ENCODE measurements around the gene SKI. TPM values are rescaled to one million over a fixed set of nuclear protein-coding genes. Genes with fewer than 3 reads are reported as not detected.

The SKI gene
- total RNA-seq, 1 donor: 47.5 TPM

DNA sequence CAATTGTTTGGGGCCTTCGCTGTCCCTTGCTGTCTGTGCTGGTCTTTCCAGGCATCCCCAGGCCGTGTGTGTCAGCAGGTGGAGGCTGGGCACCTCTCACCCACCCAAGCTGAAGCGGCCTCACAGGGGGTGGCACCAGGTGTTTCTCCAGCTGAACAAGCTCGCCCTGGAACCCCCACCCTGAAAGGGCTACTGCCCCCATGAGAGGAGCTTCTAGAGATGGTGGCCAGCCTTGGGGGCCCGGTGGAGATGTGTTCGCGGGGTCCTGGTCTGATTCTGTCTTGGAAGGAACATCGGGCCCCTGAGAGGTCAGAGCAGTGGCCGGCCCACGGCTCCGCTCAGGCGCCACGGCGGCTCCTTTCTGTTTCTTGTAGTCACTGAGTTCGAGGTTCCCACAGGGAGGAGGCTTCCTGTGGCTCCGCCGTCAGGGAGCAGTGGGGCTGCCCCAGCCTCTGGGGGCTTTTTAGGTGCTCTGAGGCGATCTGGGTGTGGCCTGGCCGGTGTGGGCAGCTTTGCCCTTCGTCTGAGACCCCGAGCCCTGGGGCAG, 46.9 kb downstream of the SKI start:
- Histone ChIP-seq H3K9me3 (ENCODE audit: low read depth, low read length) (no peaks in the 10 kb centered on the region), H3K4me1 (ENCODE audit: insufficient read depth, low read length) (peaks cover 56% of the 10 kb centered on the region), H3K27me3 (ENCODE audit: insufficient read depth, low read length) (no peaks in the 10 kb centered on the region), H3K4me3 (ENCODE audit: low read length) (no peak overlapping the region)

DNA sequence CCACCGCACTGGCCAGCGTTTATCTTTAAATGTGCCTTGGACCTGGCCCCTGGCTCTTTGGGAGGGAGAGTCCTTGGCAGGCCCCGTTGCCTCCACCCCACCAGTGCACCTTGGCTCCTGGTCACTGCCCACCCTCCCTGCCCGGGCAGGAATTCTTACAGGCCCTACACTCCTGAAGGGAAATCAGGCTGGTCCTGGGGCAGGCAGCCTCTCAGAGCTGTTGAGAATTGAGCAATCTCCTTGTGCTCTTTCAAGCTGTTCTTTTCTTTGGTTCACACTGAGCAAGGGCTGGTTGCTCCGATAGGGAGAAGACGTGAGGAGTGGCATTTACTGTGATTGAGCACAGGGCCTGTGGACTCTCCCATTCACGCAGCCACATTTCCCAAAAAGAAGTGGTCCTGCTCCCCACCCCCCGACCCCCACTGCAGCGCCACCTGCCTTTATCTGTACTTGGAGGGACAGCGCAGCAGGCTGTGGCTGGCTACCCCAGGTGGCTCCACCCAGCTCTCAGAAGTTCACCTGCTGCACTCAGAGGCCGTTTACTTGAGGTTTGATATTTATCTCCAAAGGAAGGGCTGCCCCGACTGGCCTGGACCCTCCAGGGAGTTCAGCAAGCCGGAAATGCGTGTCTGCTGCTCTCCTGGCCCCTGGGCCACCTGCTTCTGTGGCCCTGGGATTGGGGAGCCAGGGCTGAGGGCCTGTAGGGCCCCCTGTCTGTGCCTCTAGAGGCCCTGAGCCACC, 47.8 kb downstream of the SKI start:
- H3K4me3 ChIP-seq (ENCODE audit: low read length): no peak overlapping the region
- peaks cover 51% of the 10 kb centered on the region for H3K4me1 ChIP-seq (ENCODE audit: insufficient read depth, low read length)
- no peaks in the 10 kb centered on the region for H3K27me3 ChIP-seq (ENCODE audit: insufficient read depth, low read length)
- no peaks in the 10 kb centered on the region for H3K9me3 ChIP-seq (ENCODE audit: low read depth, low read length)

DNA sequence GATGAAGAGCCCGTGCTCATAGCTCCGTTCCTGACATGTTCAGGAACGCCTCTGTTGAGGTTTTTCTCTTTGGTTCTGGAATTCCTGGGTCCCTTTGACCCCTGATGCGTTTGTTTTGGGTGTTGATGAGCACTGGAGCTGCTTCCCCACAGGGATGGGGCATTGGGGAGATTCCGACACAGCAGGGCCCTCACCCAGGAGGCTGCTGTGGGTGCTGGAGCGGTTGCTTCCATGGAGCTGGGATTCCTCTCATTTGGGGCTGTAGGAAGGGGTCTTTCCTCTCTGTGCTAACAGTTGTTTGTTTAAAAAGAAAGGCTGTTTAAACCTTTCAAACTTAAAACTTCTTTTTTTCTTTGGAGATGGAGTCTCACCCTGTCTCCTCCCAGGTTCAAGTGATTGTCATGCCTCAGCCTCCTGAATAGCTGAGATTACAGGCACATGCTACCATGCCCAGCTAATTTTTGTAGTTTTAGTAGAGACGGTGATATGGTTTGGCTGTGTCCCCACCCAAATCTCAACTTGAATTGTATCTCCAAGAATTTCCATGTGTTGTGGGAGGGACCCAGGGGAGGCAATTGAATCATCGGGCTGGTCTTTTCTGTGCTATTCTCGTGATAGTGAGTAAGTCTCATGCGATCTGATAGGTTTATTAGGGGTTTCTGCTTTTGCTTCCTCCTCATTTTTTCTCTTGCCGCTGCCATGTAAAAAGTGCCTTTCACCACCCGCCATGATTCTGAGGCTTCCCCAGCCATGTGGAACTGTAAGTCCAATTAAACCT, 48.9 kb downstream of the SKI start:
- Histone ChIP-seq H3K9me3 (ENCODE audit: low read depth, low read length) (no peaks in the 10 kb centered on the region), H3K4me1 (ENCODE audit: insufficient read depth, low read length) (peaks cover 43% of the 10 kb centered on the region), H3K27me3 (ENCODE audit: insufficient read depth, low read length) (no peaks in the 10 kb centered on the region), H3K4me3 (ENCODE audit: low read length) (no peak overlapping the region)

DNA sequence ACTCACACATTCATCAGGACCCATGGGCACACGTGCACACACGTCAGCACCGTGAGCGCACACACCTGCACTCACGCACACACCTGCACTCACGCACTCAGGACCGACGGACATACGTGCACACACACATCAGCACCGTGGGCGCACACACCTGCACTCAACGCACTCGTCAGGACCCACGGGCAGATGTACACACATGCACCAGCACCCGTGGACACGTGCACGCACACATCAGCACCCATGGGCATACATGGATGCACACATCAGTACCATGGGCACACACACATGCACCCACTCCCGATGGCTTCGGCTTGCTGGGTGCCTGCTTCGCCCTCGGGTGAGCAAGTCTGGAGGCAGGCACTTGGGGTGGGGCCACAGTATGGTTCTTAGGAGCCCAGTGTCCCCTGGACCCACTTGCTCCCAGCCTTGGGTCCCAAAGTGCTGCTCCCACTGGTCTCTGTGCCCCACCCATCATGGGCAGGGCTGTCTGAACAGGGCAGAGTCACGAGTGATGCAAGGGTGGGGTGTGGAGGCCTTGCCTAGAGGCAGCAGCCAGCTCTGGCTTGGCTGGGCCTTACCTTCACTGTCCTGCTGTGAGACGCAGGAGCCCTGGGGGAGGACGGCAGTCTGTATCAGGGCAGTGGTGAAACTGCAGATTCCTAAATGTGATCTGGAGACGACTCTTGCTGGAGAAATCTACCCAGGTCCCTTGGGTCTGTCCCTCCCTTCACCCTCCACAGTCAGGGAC, 49.8 kb downstream of the SKI start:
- Histone ChIP-seq H3K4me3 (ENCODE audit: low read length) (no peak overlapping the region), H3K27me3 (ENCODE audit: insufficient read depth, low read length) (no peaks in the 10 kb centered on the region), H3K9me3 (ENCODE audit: low read depth, low read length) (no peaks in the 10 kb centered on the region), H3K4me1 (ENCODE audit: insufficient read depth, low read length) (peaks cover 39% of the 10 kb centered on the region)

DNA sequence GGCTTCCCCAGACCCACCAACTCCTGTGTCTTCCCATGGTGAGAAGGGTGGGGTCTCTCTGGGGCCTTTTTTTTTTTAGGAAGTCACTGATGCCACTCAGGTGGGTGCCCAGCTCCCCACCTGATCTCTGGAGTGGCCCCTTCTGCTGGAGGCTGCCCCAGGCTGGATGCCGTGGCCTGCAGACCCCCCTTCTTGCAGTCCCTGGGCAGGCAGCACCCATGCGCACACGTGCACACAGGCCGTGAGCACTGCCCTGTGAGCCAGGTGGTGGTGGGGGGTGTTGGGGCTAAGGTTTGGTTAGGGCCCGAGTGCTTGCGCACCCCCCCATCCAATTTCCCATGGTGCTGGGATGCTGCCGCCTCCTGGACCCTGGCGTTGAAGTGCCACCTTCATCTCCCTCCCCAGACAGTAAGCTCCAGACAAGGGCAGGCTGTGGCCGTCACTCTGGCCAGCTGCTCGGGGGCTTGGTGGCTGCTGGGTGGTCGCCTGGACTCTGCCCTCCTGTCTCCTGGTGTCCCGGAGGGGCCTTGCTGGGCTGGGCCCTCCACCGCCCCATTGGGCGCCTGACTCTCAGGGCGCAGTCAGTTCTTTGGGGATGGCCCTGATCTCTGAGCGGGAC, 50.6 kb downstream of the SKI start:
- Histone ChIP-seq H3K9me3 (ENCODE audit: low read depth, low read length) (no peaks in the 10 kb centered on the region), H3K4me3 (ENCODE audit: low read length) (no peak overlapping the region), H3K4me1 (ENCODE audit: insufficient read depth, low read length) (peaks cover 39% of the 10 kb centered on the region), H3K27me3 (ENCODE audit: insufficient read depth, low read length) (no peaks in the 10 kb centered on the region)

DNA sequence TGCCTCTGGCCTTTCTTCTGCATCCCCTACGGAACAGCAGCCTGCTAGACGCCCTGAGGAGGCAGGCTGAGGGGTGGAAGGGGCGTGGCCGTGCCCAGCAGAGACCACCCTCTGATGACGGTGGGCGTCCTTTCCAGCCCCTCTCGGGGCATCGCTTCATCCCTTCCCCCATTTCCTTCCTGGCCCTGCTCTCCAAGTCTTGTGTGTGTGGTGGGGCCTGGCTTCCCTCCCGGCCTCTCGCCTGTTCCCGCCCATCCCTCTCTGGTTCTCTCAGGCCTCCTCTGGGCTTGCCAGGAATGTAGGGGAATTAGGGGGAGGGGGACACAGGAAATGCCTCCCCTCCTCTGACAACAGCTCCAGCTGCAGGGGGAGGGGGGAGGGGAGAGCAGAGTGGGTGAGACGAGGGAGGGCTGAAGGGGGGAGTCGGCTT, 51.1 kb downstream of the SKI start:
- Histone ChIP-seq H3K4me3 (ENCODE audit: low read length) (no peak overlapping the region), H3K27me3 (ENCODE audit: insufficient read depth, low read length) (no peaks in the 10 kb centered on the region), H3K4me1 (ENCODE audit: insufficient read depth, low read length) (peaks cover 37% of the 10 kb centered on the region), H3K9me3 (ENCODE audit: low read depth, low read length) (no peaks in the 10 kb centered on the region)

DNA sequence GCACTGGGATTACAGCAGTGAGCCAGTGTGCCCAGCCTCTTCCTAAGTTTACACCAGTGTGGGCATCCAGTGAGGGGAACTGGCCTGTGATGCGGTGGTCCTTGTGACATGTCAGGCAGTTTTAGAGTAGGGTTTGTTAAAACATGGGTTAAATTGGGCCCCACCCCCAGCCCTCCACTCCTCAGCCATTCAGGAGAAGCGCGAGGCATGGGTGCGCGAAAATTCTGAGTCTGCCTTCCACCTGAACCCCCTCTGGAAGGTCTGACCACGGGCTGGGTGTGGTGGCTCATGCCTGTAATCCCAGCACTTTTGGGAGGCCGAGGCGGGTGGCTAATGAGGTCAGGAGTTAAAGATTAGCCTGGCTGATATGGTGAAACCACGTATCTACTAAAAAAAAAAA, 51.7 kb downstream of the SKI start:
- H3K9me3 ChIP-seq (ENCODE audit: low read depth, low read length): no peaks in the 10 kb centered on the region
- H3K4me3 ChIP-seq (ENCODE audit: low read length): no peak overlapping the region
- no peaks in the 10 kb centered on the region for H3K27me3 ChIP-seq (ENCODE audit: insufficient read depth, low read length)
- H3K4me1 ChIP-seq (ENCODE audit: insufficient read depth, low read length): peaks cover 31% of the 10 kb centered on the region

DNA sequence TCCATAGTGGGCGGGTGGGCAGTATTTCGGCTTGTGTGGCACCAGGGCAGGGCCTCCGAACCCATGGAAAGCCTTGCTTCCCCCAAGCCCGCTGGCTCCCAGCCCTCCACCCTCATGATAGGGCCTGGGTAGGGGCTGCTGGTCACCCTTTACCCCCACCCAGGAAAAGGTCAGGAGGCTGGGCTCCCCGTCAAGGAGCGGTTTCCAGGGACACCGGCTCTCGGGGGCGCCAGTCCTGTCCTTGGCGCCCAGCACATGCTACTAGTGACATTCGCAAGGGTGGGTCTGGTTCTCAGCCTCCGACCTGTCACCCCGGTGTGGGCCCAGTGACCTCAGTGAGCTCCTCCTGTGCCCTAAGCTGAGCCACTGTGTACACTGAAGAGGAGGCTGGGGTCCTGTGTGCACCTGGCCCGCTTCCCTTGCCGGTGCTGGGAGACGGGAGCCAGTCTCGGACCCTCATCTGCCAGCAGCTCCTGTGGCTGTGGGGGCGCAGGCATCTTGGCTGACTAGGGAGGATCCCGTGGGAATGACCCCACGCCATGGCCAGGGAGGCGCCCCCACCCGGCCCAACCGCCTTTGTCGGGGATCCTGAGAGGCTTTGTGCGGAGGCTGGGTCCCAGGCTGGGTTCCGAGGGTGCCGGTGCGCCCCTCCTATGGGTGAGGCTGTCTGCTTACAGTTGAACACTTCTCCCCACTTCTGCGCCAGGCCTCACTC, 54.6 kb downstream of the SKI start:
- Histone ChIP-seq H3K27me3 (ENCODE audit: insufficient read depth, low read length) (no peaks in the 10 kb centered on the region), H3K4me3 (ENCODE audit: low read length) (no peak overlapping the region), H3K4me1 (ENCODE audit: insufficient read depth, low read length) (peaks cover 15% of the 10 kb centered on the region), H3K9me3 (ENCODE audit: low read depth, low read length) (no peaks in the 10 kb centered on the region)

DNA sequence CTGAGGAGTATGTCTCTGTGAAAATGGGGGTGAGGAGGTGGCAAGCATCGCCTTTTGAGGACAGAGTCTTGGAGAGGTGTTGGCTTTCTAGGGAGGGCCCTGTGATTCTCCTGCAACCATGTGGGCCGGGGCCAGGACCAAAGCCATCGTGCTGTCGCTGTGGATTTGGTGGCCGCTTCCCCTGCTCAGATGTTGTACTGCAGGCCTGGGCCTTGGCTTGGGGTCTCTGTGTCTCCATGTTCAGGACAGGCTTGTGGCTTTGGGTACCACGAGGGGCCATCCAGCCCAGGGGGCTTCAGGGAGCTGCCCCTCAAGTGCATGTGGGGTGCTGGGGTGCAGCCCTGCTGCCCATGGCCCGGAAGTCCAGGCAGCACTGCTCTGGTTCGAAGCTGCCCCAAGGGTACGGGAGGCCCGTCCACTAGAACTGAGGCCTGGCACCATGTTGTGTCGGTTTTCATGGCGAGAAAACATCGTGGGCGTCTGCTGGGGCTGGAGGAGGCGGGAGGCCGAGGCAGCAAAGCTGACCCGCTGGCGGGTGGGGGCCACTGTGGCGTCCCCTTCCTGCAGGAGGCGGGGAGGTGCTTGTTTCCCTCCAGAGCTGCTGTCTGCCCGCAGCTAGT, 55.4 kb downstream of the SKI start:
- H3K4me1 ChIP-seq (ENCODE audit: insufficient read depth, low read length): peaks cover 17% of the 10 kb centered on the region
- no peak overlapping the region for H3K4me3 ChIP-seq (ENCODE audit: low read length)
- H3K9me3 ChIP-seq (ENCODE audit: low read depth, low read length): no peaks in the 10 kb centered on the region
- no peaks in the 10 kb centered on the region for H3K27me3 ChIP-seq (ENCODE audit: insufficient read depth, low read length)

DNA sequence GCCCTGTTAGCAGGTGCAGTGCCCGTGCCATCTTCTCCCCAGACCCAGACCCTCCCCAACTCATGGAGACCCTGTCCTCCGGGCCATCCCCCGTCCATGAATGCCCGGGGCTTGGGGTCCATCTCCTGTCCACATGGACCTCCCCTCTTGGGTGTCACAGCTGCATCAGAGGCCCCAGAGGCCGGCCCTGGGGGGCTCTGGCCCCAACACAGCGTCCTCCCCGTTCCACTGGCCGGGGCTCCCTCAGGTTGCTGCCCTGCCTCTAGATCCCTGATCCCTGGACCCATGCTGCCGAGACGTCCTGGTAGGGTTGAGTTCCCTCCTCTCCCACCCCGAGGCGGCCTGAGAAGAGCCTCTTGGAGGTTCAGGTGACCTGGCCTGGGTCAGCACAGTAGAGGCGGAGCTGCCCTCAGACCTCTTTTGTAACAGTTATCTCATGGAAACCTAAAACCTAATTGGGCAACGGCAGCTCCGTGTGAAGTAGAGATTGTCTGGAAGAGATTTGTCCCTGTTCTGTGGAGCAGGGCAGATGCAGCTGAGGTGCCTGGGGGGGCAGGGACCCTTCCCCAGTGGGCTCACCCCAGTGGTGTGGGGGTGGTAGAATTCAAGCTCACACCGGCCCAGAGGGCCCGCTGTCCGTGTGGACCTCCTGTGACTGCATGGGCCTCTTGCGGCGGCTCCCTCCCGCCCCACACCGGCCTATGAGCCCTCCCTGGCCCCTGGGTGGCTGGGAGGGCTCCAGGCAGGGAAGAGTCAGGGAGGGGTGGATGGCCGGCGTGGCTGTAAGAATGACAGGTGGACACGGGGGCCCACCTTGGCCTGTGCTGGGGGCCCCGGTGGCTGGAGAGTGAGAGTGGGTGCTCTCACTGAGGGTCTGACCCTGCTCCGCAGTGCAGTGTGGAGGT, 56.1 kb downstream of the SKI start:
- no peaks in the 10 kb centered on the region for H3K9me3 ChIP-seq (ENCODE audit: low read depth, low read length)
- peaks cover 17% of the 10 kb centered on the region for H3K4me1 ChIP-seq (ENCODE audit: insufficient read depth, low read length)
- H3K4me3 ChIP-seq (ENCODE audit: low read length): no peak overlapping the region
- H3K27me3 ChIP-seq (ENCODE audit: insufficient read depth, low read length): no peaks in the 10 kb centered on the region

DNA sequence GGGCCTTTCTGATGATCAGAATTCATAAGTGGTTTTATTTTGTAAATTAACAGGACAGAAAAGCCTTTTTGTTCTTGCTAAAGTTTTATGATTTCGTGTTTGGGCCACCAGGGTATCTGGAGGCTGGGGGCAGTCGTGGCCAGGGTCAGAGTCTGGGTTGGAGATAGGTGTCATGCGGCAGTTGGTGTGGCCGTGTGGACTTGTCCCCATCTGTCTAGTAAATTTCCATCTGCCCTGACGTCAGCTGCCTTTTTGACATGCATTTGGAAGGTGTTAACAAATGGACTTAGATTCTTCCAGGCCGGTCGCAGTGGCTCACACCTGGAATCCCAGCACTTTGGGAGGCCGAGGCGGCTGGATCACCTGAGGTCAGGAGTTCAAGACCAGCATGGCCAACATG, 56.8 kb downstream of the SKI start:
- Histone ChIP-seq H3K9me3 (ENCODE audit: low read depth, low read length) (no peaks in the 10 kb centered on the region), H3K4me3 (ENCODE audit: low read length) (no peak overlapping the region), H3K27me3 (ENCODE audit: insufficient read depth, low read length) (no peaks in the 10 kb centered on the region), H3K4me1 (ENCODE audit: insufficient read depth, low read length) (peaks cover 21% of the 10 kb centered on the region)

DNA sequence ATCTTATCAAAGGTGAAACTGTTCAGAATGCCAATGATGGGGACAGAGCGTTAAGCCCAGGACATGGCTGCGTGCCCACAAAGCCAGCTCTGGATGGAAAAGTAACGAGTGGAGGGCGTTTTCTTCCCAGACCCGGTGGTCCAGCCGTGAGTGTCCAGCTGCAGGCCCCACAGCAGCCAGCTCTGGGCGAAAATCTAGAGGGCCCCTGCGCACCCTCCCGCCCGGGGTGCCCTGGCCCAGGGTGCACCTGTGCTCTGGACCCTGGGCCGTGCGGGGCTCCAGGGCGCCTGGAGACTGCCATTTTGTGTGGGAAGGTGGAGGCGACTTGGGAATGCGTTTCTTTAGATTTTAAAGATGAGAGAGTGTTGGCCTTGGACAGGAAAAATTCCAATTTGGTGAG, 58.8 kb downstream of the SKI start:
- Histone ChIP-seq H3K9me3 (ENCODE audit: low read depth, low read length) (no peaks in the 10 kb centered on the region), H3K4me3 (ENCODE audit: low read length) (no peak overlapping the region), H3K4me1 (ENCODE audit: insufficient read depth, low read length) (peaks cover 41% of the 10 kb centered on the region), H3K27me3 (ENCODE audit: insufficient read depth, low read length) (no peaks in the 10 kb centered on the region)

DNA sequence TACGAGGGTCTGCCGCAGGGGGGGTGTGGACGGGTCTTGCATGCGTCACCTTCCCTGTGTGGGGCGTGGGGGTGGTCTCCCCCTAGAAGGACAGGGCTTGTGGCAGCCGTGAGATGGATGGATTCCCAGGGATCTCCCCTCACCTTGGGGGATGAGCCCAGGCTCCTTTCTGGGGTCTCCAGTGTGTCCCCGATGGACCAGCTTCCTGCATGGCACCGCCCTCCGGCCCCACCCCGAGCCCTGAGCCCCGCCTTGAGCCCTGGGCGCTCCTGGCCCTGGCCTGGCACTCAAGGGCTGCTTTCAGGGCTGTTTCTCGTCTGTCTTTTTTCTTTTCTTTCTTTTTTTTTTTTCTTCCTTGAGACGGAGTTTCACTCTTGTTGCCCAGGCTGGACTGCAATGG, 59.5 kb downstream of the SKI start:
- H3K4me3 ChIP-seq (ENCODE audit: low read length): no peak overlapping the region
- H3K4me1 ChIP-seq (ENCODE audit: insufficient read depth, low read length): peaks cover 48% of the 10 kb centered on the region
- H3K27me3 ChIP-seq (ENCODE audit: insufficient read depth, low read length): no peaks in the 10 kb centered on the region
- no peaks in the 10 kb centered on the region for H3K9me3 ChIP-seq (ENCODE audit: low read depth, low read length)

All from mononuclear cell (primary cell).